Neuronal stem cell (in vitro differentiated cells): ENCODE results near the gene FNDC1.

Experiments used
- DNase-seq: peaks from one replicate; pipeline ENCODE4 v3.0.0-alpha.2; 2013; ENCODE audit warnings: low spot score
- H2AFZ ChIP-seq: one replicate; pipeline ENCODE4 v1.6.1; 2013; ENCODE audit warnings: mild to moderate bottlenecking, low read length, inconsistent platforms
- H2AK5ac ChIP-seq: 2 replicates; pipeline ENCODE4 v1.6.1; 2013; ENCODE audit warnings: low read depth, mild to moderate bottlenecking, inconsistent platforms, low read length, moderate library complexity, mixed read lengths
- H2BK120ac ChIP-seq: 2 replicates; pipeline ENCODE4 v1.6.1; 2013; ENCODE audit warnings: low read depth, mild to moderate bottlenecking, inconsistent platforms, low read length, moderate library complexity, mixed read lengths
- H2BK12ac ChIP-seq: one replicate; pipeline ENCODE4 v1.6.1; 2013; ENCODE audit warnings: low read length, inconsistent platforms
- H2BK15ac ChIP-seq: 2 replicates; pipeline ENCODE4 v1.6.1; 2013; ENCODE audit warnings: mild to moderate bottlenecking, low read length, inconsistent platforms, mixed read lengths
- H2BK5ac ChIP-seq: one replicate; pipeline ENCODE4 v1.6.1; 2013; ENCODE audit warnings: inconsistent platforms, mild to moderate bottlenecking, low read length, moderate library complexity
- H3K14ac ChIP-seq: one replicate; pipeline ENCODE4 v1.6.1; 2013; ENCODE audit warnings: low read length, inconsistent platforms
- H3K18ac ChIP-seq: 2 replicates; pipeline ENCODE4 v1.6.1; 2013; ENCODE audit warnings: low read length, inconsistent platforms
- H3K23ac ChIP-seq: 2 replicates; pipeline ENCODE4 v1.6.1; 2013; ENCODE audit warnings: low read depth, mild to moderate bottlenecking, mixed read lengths, low read length, inconsistent platforms; ENCODE audit not compliant: poor library complexity
- H3K27ac ChIP-seq: replicated peaks from 3 replicates; pipeline ENCODE4 v1.5.1; 2013; ENCODE audit warnings: low read length, inconsistent platforms
- H3K27me3 ChIP-seq, 3 experiments: 2 replicates each; pipeline ENCODE4 v1.6.1; 2013; ENCODE audit warnings: low read length in 3 of 3, mild to moderate bottlenecking in 2 of 3, inconsistent platforms in 1 of 3, low read depth in 1 of 3, mixed read lengths in 1 of 3, moderate library complexity in 1 of 3; ENCODE audit not compliant: control insufficient read depth in 3 of 3, insufficient read depth in 3 of 3
- H3K36me3 ChIP-seq, 2 donors: replicated peaks in 1 of 2; 2 replicates each; pipeline ENCODE4 v1.6.1; 2013; ENCODE audit warnings: low read length in 2 of 2; ENCODE audit not compliant: control insufficient read depth in 2 of 2, insufficient read depth in 2 of 2
- H3K4ac ChIP-seq: 2 replicates; pipeline ENCODE4 v1.6.1; 2013; ENCODE audit warnings: inconsistent platforms, mild to moderate bottlenecking, low read length, moderate library complexity
- H3K4me1 ChIP-seq, 2 donors: 1 replicate in 1 of 2; 2 replicates in 1 of 2; pipeline ENCODE4 v1.6.1; 2013; ENCODE audit warnings: low read length in 2 of 2, low read depth in 1 of 2; ENCODE audit not compliant: control insufficient read depth in 2 of 2, insufficient read depth in 1 of 2
- H3K4me2 ChIP-seq: one replicate; pipeline ENCODE4 v1.6.1; 2013; ENCODE audit warnings: mild to moderate bottlenecking, low read length, inconsistent platforms; ENCODE audit not compliant: insufficient read depth, poor library complexity, severe bottlenecking
- H3K4me3 ChIP-seq, 2 donors: 2 replicates each; pipeline ENCODE4 v1.5.1; 2013; ENCODE audit warnings: low read length in 2 of 2, mild to moderate bottlenecking in 2 of 2, inconsistent platforms in 1 of 2, moderate library complexity in 1 of 2
- H3K79me1 ChIP-seq: one replicate; pipeline ENCODE4 v1.6.1; 2013; ENCODE audit warnings: low read depth, mild to moderate bottlenecking, inconsistent platforms, low read length, moderate library complexity
- H3K9ac ChIP-seq: one replicate; pipeline ENCODE4 v1.6.1; 2013; ENCODE audit warnings: mild to moderate bottlenecking, low read depth, low read length, inconsistent platforms; ENCODE audit not compliant: poor library complexity
- H3K9me3 ChIP-seq, 2 donors: replicated peaks in 1 of 2; 2 replicates each; pipeline versions ENCODE3 to v1.6.1; 2013; ENCODE audit warnings: low read length in 2 of 2, mild to moderate bottlenecking in 2 of 2, inconsistent platforms in 1 of 2, low read depth in 1 of 2, mixed read lengths in 1 of 2, moderate library complexity in 1 of 2; ENCODE audit not compliant: control insufficient read depth in 2 of 2, insufficient read depth in 1 of 2
- H4K8ac ChIP-seq: one replicate; pipeline ENCODE4 v1.6.1; 2013; ENCODE audit warnings: low read depth, mild to moderate bottlenecking, inconsistent platforms, low read length, moderate library complexity
- H4K91ac ChIP-seq: one replicate; pipeline ENCODE4 v1.6.1; 2013; ENCODE audit warnings: low read length, low read depth, mild to moderate bottlenecking, inconsistent platforms; ENCODE audit not compliant: poor library complexity
- WGBS, 2 donors: extraction: QIAGEN DNeasy Blood & Tissue Kit; methylation state at CpG; one replicate each; pipeline ENCODE4 v1.1.7; 2013; ENCODE audit warnings: missing lambda C conversion rate in 2 of 2, mixed read lengths in 1 of 2; ENCODE audit not compliant: insufficient read length in 2 of 2, insufficient replicate concordance in 1 of 2; ENCODE audit errors: extremely low coverage in 2 of 2; 5-methylcytosine and 5-hydroxymethylcytosine counted together

Gene FNDC1

DNA sequence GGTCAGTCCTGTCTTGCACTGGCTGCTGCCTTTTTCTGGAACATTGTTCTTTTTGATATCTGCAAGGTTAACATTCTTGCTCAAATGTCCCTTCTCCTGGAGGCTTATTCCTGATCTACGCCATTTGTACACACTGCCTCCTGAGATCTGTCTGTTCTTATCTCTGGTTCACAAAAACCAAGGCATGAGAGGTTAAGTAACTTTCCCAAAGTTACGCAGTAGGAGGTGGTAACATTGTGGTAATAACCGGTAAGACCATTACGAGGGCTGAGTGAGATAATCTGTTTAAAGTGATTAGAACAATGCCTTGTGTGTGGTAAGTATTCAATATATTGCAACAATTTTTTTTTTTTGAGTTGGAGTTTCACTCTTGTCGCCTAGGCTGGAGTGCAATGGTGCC, 132.1 kb downstream of the FNDC1 start:
- no CpG with 5 or more reads among the region's 5 CpGs for WGBS, 2 donors
- Histone ChIP-seq H3K9ac (no peak overlapping the region), H3K18ac (no peak overlapping the region), H2BK12ac (no peak overlapping the region), H3K27me3 (peaks cover 0 to 1% (median 0%) of the 10 kb centered on the region in 3 experiments), H3K27ac (no peak overlapping the region), H2BK120ac (no peak overlapping the region), H3K79me1 (no peaks in the 10 kb centered on the region), H4K91ac (no peak overlapping the region), H2AK5ac (no peak overlapping the region), H3K9me3 (no peaks in the 10 kb centered on the region), H4K8ac (no peak overlapping the region), H3K23ac (no peak overlapping the region), H3K4ac (no peak overlapping the region), H3K36me3 (no peaks in the 10 kb centered on the region), H2BK5ac (no peak overlapping the region), H3K14ac (no peak overlapping the region), H3K4me3 (no peak overlapping the region), H2AFZ (no peak overlapping the region), H2BK15ac (no peak overlapping the region), H3K4me1 (no peaks in the 10 kb centered on the region), H3K4me2 (no peak overlapping the region)
- no peak for DNase-seq

- no peak overlapping the region for H3K27ac ChIP-seq
Observed at GRCh38 chr6:159301810-159302593, 132.8 kb downstream of the FNDC1 start.

DNA sequence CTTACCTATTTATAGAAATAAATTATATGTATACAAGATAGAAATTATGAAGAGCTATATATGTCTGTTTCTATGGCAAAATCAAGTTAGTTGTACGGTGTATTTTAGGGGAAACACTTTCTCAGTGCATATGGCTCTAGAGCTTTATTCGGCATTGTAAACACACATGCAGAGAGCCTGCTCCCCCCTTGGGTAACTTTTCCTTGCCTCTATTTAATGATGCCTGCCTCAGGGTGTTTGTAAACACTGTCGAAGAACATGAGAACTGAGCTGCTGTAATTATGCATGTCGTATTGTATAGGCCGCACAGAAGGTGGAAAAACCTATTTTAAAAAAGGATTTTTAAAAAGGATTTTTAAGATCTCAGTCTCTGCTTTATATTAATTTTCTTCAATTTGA, 133.4 kb downstream of the FNDC1 start:
- no peak overlapping the region for H2BK15ac ChIP-seq
- H2BK5ac ChIP-seq = no peak overlapping the region
- H2AK5ac ChIP-seq = no peak overlapping the region
- H3K23ac ChIP-seq = no peak overlapping the region
- no peaks in the 10 kb centered on the region for H3K79me1 ChIP-seq
- H3K9me3 ChIP-seq = no peaks in the 10 kb centered on the region
- H3K4me1 ChIP-seq = no peaks in the 10 kb centered on the region
- H3K14ac ChIP-seq = no peak overlapping the region
- H4K91ac ChIP-seq = no peak overlapping the region
- no peak overlapping the region for H2BK120ac ChIP-seq
- DNase-seq = no peak
- no peak overlapping the region for H4K8ac ChIP-seq
- H3K9ac ChIP-seq = no peak overlapping the region
- H2AFZ ChIP-seq = no peak overlapping the region
- no peak overlapping the region for H3K27ac ChIP-seq
- no peak overlapping the region for H3K4me2 ChIP-seq
- peaks cover 0 to 1% (median 0%) of the 10 kb centered on the region in 3 experiments for H3K27me3 ChIP-seq
- no peaks in the 10 kb centered on the region for H3K36me3 ChIP-seq
- H3K18ac ChIP-seq = no peak overlapping the region
- no peak overlapping the region for H3K4ac ChIP-seq
- H2BK12ac ChIP-seq = no peak overlapping the region
- H3K4me3 ChIP-seq = no peak overlapping the region
- no CpG with 5 or more reads among the region's 5 CpGs for WGBS, 2 donors

More at GRCh38 chr6:159301810-159302593, 132.8 kb downstream of the FNDC1 start:
- Histone ChIP-seq H3K27me3 (peaks cover 0 to 1% (median 0%) of the 10 kb centered on the region in 3 experiments), H2BK15ac (no peak overlapping the region), H4K91ac (no peak overlapping the region), H2AFZ (no peak overlapping the region), H3K4ac (no peak overlapping the region), H3K23ac (no peak overlapping the region), H2BK12ac (no peak overlapping the region), H3K9me3 (no peaks in the 10 kb centered on the region), H2BK120ac (no peak overlapping the region), H2AK5ac (no peak overlapping the region), H3K4me2 (no peak overlapping the region), H3K9ac (no peak overlapping the region), H3K36me3 (no peaks in the 10 kb centered on the region), H3K4me3 (no peak overlapping the region), H3K4me1 (no peaks in the 10 kb centered on the region), H2BK5ac (no peak overlapping the region), H3K14ac (no peak overlapping the region), H3K18ac (no peak overlapping the region), H3K79me1 (no peaks in the 10 kb centered on the region), H4K8ac (no peak overlapping the region)
- no CpG with 5 or more reads among the region's 7 CpGs for WGBS, 2 donors
- no peak for DNase-seq

DNA sequence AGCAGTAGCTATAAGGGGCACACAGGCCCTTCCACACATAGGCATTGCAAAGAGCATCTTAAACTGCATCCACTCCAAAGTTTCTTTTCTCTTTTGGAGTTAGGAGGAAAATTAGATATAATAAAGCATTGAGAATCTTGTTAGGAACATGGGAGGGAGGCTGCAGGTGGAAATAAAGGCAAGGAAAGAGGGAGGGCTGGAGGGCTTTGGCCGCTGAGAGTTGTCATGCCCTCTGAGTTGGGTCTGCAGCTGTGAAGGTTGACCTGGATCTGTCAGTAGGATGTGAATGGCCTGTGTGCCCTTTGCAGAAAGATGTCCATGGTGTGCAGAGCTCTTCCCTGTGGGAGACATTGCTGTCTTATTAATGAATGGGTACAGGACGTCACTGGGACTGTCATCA, 134.0 kb downstream of the FNDC1 start:
- Histone ChIP-seq H3K23ac (no peak overlapping the region), H3K4ac (no peak overlapping the region), H4K8ac (no peak overlapping the region), H3K18ac (no peak overlapping the region), H3K79me1 (no peaks in the 10 kb centered on the region), H2BK5ac (no peak overlapping the region), H3K9me3 (no peaks in the 10 kb centered on the region), H2BK12ac (no peak overlapping the region), H2BK15ac (no peak overlapping the region), H3K27me3 (peaks cover 0 to 1% (median 0%) of the 10 kb centered on the region in 3 experiments), H2AFZ (no peak overlapping the region), H2AK5ac (no peak overlapping the region), H3K4me1 (no peaks in the 10 kb centered on the region), H3K36me3 (no peaks in the 10 kb centered on the region), H3K14ac (no peak overlapping the region), H2BK120ac (no peak overlapping the region), H3K27ac (no peak overlapping the region), H3K4me3 (no peak overlapping the region), H4K91ac (no peak overlapping the region), H3K9ac (no peak overlapping the region), H3K4me2 (no peak overlapping the region)
- DNase-seq = no peak
- WGBS, 2 donors = no CpG with 5 or more reads among the region's 2 CpGs
